ENCODE results near the gene KLF6. TPM values are rescaled to one million over a fixed set of nuclear protein-coding genes. Genes with fewer than 3 reads are reported as not detected.
A peak's percentile ranks its signal among the peaks of the same experiment; 100 is the strongest.

Gene KLF6
- total and polyA plus RNA-seq, 9 of the 15 experiments (the other 6 are each of a cell fraction or from before 2014, with no cell fraction given): 3.2 to 23.9 (median 8.0) TPM

DNA sequence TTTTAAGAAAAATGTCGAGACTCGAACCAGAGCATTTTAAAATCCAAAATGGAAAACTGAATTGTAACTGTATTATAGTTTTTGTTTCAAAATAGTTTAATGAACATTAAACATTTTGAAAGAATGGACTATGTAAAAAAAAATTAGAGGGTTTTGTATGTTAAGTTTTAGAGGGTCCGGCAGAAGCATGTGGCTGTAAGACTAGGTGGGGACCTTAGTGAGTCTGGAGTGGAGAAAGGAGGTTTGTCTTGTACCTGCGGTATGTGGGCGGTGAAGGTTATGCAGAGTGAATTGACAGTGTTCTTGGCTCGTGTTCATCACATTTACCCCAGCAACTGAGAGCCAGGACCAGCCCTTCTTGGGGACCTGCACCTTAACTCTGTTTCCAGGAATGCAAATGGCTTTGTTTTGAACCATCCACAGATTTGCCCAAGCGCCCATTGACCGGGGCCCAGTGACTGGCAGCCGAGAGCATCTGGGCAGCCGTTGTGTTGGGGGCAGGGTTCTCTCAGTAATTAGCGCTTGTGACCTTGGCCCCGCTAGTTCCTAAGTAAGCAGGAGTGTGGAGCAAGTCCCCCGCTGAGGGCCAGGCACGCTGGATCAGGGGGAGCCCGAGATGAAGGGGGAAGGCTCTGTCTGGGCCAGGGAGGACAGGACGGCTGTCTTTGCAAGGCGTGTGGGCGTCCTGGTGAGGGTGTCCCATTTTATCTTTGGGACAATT lies 1.4 kb upstream of the KLF6 start (continued):
- TF ChIP-seq ZNF592 (IDR thresholded peaks at IDR 0.05): peak; percentile 49
- TF ChIP-seq POLR2AphosphoS2 (IDR thresholded peaks at IDR 0.05; ENCODE audit: low read length): peak; percentile 34; the same call in 1 of the 2 replicates
- 0 out of 2 replicates have a peak, but pooled peaks have one; percentile 4 for TF ChIP-seq CCAR2 (IDR thresholded peaks at IDR 0.05; ENCODE audit: low read depth, low read length)
- peak; percentile 56 for TF ChIP-seq RBFOX2 (IDR thresholded peaks at IDR 0.05; ENCODE audit: low read depth, low read length)
- TF ChIP-seq ADNP (tag; IDR thresholded peaks at IDR 0.05): 0 out of 2 replicates have a peak, but pooled peaks have one; percentile 31
- TF ChIP-seq CREM (IDR thresholded peaks at IDR 0.05; ENCODE audit: low read depth): no peak
- no peak for TF ChIP-seq PHB2 (IDR thresholded peaks at IDR 0.05; ENCODE audit: low read depth)
- TF ChIP-seq, protein P1, sequence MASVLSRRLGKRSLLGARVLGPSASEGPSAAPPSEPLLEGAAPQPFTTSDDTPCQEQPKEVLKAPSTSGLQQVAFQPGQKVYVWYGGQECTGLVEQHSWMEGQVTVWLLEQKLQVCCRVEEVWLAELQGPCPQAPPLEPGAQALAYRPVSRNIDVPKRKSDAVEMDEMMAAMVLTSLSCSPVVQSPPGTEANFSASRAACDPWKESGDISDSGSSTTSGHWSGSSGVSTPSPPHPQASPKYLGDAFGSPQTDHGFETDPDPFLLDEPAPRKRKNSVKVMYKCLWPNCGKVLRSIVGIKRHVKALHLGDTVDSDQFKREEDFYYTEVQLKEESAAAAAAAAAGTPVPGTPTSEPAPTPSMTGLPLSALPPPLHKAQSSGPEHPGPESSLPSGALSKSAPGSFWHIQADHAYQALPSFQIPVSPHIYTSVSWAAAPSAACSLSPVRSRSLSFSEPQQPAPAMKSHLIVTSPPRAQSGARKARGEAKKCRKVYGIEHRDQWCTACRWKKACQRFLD (CRISPR knock-in tag; IDR thresholded peaks at IDR 0.05): peak; percentile 71
- TF ChIP-seq TOE1 (IDR thresholded peaks at IDR 0.05; ENCODE audit: borderline replicate concordance): no peak
- TF ChIP-seq TOE1 (CRISPR knock-in tag; IDR thresholded peaks at IDR 0.05; ENCODE audit: borderline replicate concordance, low read depth): no peak
- no peak for TF ChIP-seq BRD9 (IDR thresholded peaks at IDR 0.05; ENCODE audit: low read depth, partially characterized antibody)
- TF ChIP-seq ZNF589 (CRISPR knock-in tag; IDR thresholded peaks at IDR 0.05; ENCODE audit: low read depth): peak; percentile 21; the same call in 1 of the 2 replicates
- peak; percentile 23; the same call in 1 of the 2 replicates for TF ChIP-seq NFIC (IDR thresholded peaks at IDR 0.05)
- TF ChIP-seq, protein P2, sequence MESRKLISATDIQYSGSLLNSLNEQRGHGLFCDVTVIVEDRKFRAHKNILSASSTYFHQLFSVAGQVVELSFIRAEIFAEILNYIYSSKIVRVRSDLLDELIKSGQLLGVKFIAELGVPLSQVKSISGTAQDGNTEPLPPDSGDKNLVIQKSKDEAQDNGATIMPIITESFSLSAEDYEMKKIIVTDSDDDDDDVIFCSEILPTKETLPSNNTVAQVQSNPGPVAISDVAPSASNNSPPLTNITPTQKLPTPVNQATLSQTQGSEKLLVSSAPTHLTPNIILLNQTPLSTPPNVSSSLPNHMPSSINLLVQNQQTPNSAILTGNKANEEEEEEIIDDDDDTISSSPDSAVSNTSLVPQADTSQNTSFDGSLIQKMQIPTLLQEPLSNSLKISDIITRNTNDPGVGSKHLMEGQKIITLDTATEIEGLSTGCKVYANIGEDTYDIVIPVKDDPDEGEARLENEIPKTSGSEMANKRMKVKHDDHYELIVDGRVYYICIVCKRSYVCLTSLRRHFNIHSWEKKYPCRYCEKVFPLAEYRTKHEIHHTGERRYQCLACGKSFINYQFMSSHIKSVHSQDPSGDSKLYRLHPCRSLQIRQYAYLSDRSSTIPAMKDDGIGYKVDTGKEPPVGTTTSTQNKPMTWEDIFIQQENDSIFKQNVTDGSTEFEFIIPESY (CRISPR knock-in tag; IDR thresholded peaks at IDR 0.05): peak; percentile 89
- no peak for TF ChIP-seq PHF20 (IDR thresholded peaks at IDR 0.05; ENCODE audit: partially characterized antibody)
- TF ChIP-seq ZEB2 (IDR thresholded peaks at IDR 0.05): 0 out of 2 replicates have a peak, but pooled peaks have one; percentile 10
- TF ChIP-seq BHLHE40 (IDR thresholded peaks at IDR 0.05; ENCODE audit: low read length): 0 out of 2 replicates have a peak, but pooled peaks have one; percentile 0
- no peak for TF ChIP-seq RFX7 (CRISPR knock-in tag; IDR thresholded peaks at IDR 0.05)
- no peak; the same call in 1 of the 2 replicates for TF ChIP-seq CXXC5 (CRISPR knock-in tag; IDR thresholded peaks at IDR 0.05)
- TF ChIP-seq MXI1 (IDR thresholded peaks at IDR 0.05; ENCODE audit: low read depth, low read length): 0 out of 2 replicates have a peak, but pooled peaks have one; percentile 46
- TF ChIP-seq ZNF197 (CRISPR knock-in tag; IDR thresholded peaks at IDR 0.05; ENCODE audit: low read depth): no peak
- peak; percentile 71; the same call in 1 of the 2 replicates for TF ChIP-seq ZNF644 (tag; IDR thresholded peaks at IDR 0.05; ENCODE audit: low read depth)

Data from K562 (cell line).